ENCODE measurements around the gene P3R3URF.

Gene P3R3URF

GRCh38 chr1:46131093-46131492 lies 45.2 kb downstream of the P3R3URF start:
- DNase-seq, result no peak

GRCh38 chr1:46130606-46131005 lies 45.7 kb downstream of the P3R3URF start:
- DNase-seq, result no peak

- no peak for DNase-seq
Measured at GRCh38 chr1:46130121-46130520, 46.2 kb downstream of the P3R3URF start.

- no peak for DNase-seq
Measured at GRCh38 chr1:46128344-46128743, 47.9 kb downstream of the P3R3URF start.

Data from right hindlimb (tissue), 1 donor.